ENCODE data around the gene BCOR. TPM values are rescaled to one million over a fixed set of nuclear protein-coding genes. Genes with fewer than 3 reads are reported as not detected.

Gene BCOR
- total and polyA plus RNA-seq, 9 of the 15 experiments (the other 6 are each of a cell fraction or from before 2014, with no cell fraction given), result 27.5 to 113 (median 37.6) TPM

DNA sequence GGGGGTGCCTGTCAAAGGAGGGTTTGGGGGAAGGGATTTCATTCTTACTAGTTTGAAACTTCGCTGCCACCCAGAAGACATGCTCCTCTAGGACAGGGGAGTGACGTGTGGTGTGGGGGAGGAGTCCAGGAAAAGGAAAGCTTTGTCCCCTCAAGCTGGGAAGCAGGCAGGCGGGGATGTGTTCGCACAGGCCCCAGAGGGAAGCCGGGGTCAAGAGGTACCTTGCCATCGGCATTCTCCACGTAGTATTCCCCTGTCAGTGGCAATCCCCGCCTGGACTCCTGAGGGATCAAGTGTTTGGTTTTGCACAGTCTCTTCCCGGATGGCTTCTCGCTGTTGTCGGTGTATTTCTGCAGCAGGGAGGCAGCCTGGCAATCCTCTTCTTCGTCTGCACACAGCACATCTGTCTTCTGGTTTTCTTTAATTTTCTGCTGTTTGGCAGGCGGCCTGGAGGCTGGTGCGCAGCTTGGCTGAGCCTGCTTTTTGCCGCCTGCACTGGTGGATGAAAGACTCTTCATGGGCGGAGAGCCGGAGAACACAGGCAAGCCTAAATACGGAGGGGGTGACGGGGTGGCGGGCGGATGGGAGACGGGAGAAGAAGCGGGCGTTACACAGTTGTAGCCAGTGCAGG lies 35.1 kb downstream of the BCOR start:
- TF ChIP-seq POLR2AphosphoS2 (IDR thresholded peaks at IDR 0.05; ENCODE audit: low read length) (no peak), ZNF316 (IDR thresholded peaks at IDR 0.05) (no peak), NR4A1 (CRISPR knock-in tag; IDR thresholded peaks at IDR 0.05) (no peak), NR4A1 (tag; IDR thresholded peaks at IDR 0.05) (no peak), DPF2 (IDR thresholded peaks at IDR 0.05) (no peak), HDAC3 (IDR thresholded peaks at IDR 0.05; ENCODE audit: borderline replicate concordance, partially characterized antibody) (no peak), STAT5A (IDR thresholded peaks at IDR 0.05; ENCODE audit: borderline replicate concordance, low read length) (no peak), IFI16 (CRISPR knock-in tag; IDR thresholded peaks at IDR 0.05) (no peak)
- TF ChIP-seq, protein P1, sequence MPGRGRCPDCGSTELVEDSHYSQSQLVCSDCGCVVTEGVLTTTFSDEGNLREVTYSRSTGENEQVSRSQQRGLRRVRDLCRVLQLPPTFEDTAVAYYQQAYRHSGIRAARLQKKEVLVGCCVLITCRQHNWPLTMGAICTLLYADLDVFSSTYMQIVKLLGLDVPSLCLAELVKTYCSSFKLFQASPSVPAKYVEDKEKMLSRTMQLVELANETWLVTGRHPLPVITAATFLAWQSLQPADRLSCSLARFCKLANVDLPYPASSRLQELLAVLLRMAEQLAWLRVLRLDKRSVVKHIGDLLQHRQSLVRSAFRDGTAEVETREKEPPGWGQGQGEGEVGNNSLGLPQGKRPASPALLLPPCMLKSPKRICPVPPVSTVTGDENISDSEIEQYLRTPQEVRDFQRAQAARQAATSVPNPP (IDR thresholded peaks at IDR 0.05; ENCODE audit: borderline replicate concordance, insufficient read depth, insufficient read length), result no peak
- ATAC-seq, result no peak
- no peak overlapping the region for H3K4me3 ChIP-seq
- FAIRE-seq, result no peak
- 95% methylated on average over 8 of the region's 24 CpGs for WGBS (ENCODE audit: insufficient coverage, low coverage, missing lambda C conversion rate)
- peaks cover 6 to 16% of the 10 kb centered on the region in 2 experiments; a peak in 4 of 5 replicates for H3K4me1 ChIP-seq (replicated peaks in 1 of 2; ENCODE audit: control insufficient read depth in 2 of 2, insufficient read depth in 2 of 2, low read length in 2 of 2)
- ChIA-PET POLR2A (no interaction called here), CTCF (ENCODE audit: low intra/inter-chr PET ratio) (no interaction called here)
- H3K9me1 ChIP-seq (ENCODE audit: control insufficient read depth, insufficient read depth, low read length), result peaks cover under 1% of the 10 kb centered on the region
- H2AFZ ChIP-seq (ENCODE audit: low read depth, low read length), result no peak overlapping the region
- H3K27ac ChIP-seq (ENCODE audit: extremely low read depth, low read depth, low read length), result no peak overlapping the region
- intact Hi-C loops (cut with micrococcal nuclease), result no loop called here
- H3K27me3 ChIP-seq (ENCODE audit: control insufficient read depth in 2 of 2, insufficient read depth in 2 of 2, low read length in 2 of 2), result no peaks in the 10 kb centered on the region
- H3K4me2 ChIP-seq (ENCODE audit: insufficient read depth, low read length), result no peak overlapping the region
- peaks cover 32% of the 10 kb centered on the region for H4K20me1 ChIP-seq (replicated peaks; ENCODE audit: control insufficient read depth, insufficient read depth, low read length)
- no peak for DNase-seq (ENCODE audit: extremely low read depth in 1 of 4, low spot score in 3 of 4)
- no peaks in the 10 kb centered on the region for H3K9me3 ChIP-seq (replicated peaks; ENCODE audit: control insufficient read depth, insufficient read depth, low read depth, low read length)
- H3K36me3 ChIP-seq (ENCODE audit: control insufficient read depth, insufficient read depth, low read length), result peaks cover 100% of the 10 kb centered on the region
- H3K9ac ChIP-seq (ENCODE audit: insufficient read depth in 1 of 2, low read depth in 2 of 2, low read length in 2 of 2), result no peak overlapping the region
- H3K79me2 ChIP-seq (ENCODE audit: control insufficient read depth, insufficient read depth, low read length), result peaks cover 67% of the 10 kb centered on the region
- in situ Hi-C loops (cut with MboI), result no loop called here
- BruUV-seq (replicated peaks), result TSS peak; percentile 11
